GM12873 (cell line): Measurements from ENCODE around the gene ALK.

ENCODE experiments used
- TF ChIP-seq, protein P1 (sequence below): IDR thresholded peaks from 2 replicates; pipeline ENCODE4 v1.5.1; 2012; ENCODE audit warnings: low read depth, mild to moderate bottlenecking, moderate library complexity, low read length, control low read depth; ENCODE audit not compliant: insufficient read depth; ENCODE audit errors: missing control alignments

The ALK gene

DNA sequence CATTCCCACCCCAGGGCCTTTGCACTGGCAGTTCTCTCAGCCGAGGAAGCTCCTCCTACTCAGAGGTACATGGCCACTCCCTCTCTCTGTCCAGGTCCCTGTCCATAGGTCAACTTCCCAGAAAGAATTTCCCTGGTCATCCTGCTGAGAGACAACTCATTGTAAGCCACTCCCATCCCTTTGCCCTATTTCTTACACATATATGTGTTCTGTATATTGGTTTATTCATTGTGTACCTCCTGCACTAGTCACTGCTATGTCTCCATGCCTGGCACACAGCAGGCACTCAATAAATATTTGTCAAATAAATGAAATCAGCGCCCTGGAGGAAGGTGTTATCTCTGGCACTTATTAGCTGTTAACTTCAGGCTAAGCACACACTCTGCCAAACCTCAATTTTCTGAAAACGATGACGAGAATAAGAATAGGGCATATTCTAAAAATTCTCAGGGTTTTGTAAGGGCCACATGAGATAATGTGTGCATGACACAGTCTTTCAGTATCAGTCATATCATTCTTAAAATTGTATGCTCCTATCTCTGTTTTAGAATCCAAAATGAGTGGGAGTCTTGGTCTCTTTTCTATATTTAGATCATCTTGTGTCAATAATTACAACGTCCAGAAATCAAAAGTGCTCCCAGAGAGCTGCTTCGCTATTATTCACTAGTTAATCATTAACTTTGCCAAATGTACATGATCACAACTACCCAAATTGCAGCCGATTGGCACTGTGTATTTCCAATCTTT lies 198.0 kb downstream of the ALK start:
- TF ChIP-seq, protein P1, sequence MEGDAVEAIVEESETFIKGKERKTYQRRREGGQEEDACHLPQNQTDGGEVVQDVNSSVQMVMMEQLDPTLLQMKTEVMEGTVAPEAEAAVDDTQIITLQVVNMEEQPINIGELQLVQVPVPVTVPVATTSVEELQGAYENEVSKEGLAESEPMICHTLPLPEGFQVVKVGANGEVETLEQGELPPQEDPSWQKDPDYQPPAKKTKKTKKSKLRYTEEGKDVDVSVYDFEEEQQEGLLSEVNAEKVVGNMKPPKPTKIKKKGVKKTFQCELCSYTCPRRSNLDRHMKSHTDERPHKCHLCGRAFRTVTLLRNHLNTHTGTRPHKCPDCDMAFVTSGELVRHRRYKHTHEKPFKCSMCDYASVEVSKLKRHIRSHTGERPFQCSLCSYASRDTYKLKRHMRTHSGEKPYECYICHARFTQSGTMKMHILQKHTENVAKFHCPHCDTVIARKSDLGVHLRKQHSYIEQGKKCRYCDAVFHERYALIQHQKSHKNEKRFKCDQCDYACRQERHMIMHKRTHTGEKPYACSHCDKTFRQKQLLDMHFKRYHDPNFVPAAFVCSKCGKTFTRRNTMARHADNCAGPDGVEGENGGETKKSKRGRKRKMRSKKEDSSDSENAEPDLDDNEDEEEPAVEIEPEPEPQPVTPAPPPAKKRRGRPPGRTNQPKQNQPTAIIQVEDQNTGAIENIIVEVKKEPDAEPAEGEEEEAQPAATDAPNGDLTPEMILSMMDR: no peak

DNA sequence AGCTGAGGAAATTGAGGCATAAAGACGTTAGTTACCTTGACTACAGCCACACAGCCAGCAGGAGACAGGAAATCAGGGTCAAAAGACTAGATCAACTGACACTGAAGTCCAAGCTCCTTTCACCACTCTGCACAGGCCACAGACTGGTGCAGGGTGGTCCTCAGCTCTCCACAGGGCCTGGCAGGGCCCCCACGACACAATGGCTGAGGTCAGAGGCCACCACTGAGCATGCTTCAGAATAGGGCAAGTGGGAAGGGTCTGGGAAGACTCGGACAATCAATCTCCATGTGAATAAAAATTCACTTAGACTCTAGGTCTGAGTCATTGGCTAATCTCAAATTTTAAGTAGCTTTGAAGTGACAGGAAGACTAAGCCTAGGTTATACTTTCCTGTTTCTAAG lies 201.7 kb downstream of the ALK start:
- TF ChIP-seq, protein P1: no peak

DNA sequence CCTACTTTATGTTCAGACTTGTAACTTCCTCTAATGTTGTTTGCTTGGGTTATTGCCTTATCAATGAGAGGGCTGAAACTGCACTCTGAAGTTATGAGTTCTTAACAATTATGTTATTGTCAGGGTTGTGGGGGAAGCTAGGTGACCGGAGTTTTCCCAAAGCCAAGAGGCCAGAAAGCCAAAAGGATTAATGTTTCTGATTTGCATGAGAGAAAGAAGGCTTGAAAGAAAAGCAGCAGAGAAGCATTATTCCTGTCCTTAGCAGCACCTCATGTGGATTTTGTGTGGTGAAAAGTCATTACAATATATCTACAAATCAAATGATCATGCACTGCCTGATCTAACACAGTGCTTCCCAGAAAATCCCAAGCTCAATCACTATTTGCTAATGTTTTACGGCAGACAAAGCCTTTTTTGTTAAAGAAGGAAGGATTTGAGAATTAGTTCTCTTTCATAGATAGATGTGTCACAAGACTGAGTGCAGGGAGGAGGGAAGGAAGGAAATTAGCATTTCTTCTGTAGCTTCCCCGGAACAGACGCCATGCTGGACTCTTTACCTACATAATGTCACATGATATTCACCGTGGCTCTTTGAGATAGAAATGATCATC lies 203.2 kb downstream of the ALK start:
- TF ChIP-seq, protein P1: no peak

DNA sequence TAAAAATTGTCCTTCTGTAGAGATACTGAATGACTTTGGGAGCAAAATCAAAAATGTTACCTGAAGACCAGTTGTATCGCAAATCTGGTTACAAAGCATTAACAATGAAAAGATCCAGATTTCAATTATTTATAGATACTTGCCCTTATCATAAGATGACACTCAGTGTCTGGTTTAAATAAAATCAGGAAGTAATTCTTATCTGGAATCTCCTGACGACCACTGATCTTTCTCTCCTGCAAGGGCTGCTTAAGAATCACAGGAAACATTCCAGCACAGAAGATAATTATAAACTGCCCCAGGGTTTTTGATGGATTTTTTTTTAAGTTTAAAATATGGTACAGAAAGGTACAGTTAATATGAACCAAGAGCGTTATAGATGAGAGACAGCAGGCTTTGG lies 205.7 kb downstream of the ALK start:
- TF ChIP-seq, protein P1: no peak

DNA sequence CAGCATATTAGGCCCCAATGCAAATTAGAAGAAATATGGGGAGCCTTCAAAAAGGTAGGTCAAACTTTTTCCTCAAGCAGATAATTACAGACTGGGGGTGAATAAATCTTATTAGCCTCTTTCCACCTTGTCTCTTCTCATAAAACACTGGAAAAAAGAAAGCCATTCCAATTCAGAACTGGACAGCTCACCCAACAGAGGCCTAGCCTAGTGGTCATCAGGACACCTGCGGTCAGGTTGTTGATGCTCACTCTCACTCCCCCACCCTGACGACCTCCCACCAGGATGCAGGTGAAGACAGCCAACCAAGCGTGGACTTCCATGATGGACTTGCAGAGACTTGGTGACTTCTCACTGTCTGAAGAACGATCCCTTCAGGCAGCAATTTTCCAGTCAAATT lies 207.1 kb downstream of the ALK start:
- TF ChIP-seq, protein P1: no peak

DNA sequence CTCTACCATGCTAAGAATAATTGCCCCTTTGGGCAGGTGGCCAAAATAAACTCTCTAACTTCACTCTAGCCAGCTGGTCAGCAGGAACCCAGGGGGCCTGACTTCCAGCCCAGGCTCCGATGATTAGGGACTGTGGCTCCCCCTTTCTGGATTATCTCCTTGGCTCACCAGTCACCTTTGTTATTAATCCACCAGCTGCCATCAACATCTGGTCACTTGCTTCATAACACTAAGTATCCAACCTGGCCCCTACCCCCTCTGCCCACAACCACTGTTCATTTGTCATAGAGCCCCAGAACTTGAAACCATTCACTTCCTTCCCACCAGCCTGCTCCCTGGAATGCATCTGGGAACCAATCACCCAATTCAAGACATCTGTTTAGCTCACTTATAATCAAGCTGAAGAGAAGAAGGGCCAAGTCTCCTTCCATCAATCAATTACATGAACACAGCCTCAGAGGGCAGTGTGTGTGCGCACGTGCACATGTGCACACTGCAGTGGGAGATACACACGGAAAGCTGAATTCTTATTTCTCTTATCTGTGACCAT lies 215.1 kb downstream of the ALK start:
- TF ChIP-seq, protein P1: no peak

DNA sequence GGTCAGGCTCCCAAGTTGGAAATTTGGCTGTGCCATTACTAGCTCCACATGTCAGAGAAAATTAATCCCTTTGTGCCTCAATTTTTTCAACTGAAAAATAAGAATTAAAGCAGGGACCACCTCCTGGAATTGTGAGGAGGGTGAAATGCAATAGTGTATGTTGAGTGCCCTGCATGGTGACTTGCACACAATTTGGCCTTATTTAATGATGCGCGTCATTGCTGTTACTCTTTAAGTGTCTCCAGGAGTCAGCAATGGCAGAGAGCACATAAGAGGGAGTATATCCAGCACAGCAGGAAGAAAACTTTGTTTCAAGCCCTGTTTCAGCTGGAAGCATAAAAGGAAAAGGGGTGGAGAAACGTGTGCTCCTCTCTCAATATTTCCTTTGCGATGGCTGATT lies 215.8 kb downstream of the ALK start:
- TF ChIP-seq, protein P1: no peak
